Ascending aorta (tissue), 2 donors: Measurements from ENCODE around the gene VPS18. TPM values are rescaled to one million over a fixed set of nuclear protein-coding genes. Genes with fewer than 3 reads are reported as not detected.

Experiments used
- DNase-seq, 2 donors: peaks; one replicate each; pipeline ENCODE4 v3.0.0-alpha.2; 2019; ENCODE audit warnings: low spot score in 2 of 2
- H3K27ac ChIP-seq, 2 donors: fragments of 200-600 bp; sonication (generic); one replicate each; pipeline ENCODE4 v1.5.1; 2016 to 2017; ENCODE audit warnings: mild to moderate bottlenecking in 1 of 2
- H3K27me3 ChIP-seq: fragments of 200-600 bp; sonication (generic); one replicate; pipeline ENCODE4 v1.5.1; 2017
- H3K36me3 ChIP-seq, 2 donors: fragments of 200-600 bp; sonication (generic); one replicate each; pipeline ENCODE4 v1.5.1; 2016
- H3K4me1 ChIP-seq, 2 donors: fragments of 200-600 bp; sonication (generic); one replicate each; pipeline ENCODE4 v1.5.1; 2016 to 2017; ENCODE audit warnings: mild to moderate bottlenecking in 1 of 2
- H3K4me3 ChIP-seq, 2 donors: fragments of 200-600 bp; sonication (generic); one replicate each; pipeline ENCODE4 v1.5.1; 2016 to 2017; ENCODE audit warnings: mild to moderate bottlenecking in 1 of 2
- H3K9me3 ChIP-seq, 2 donors: fragments of 200-600 bp; sonication (generic); one replicate each; pipeline ENCODE4 v1.5.1; 2016
- intact Hi-C: fragments of 100-400 bp; cut with DNase I; formaldehyde crosslinking; loops from one replicate; pipeline ENCODE4 v1.15.1; 2023
- total RNA-seq: library from RNA; depleted of rRNA; stranded (reverse); fragments of >200 nt; gene quantifications from one replicate; pipeline ENCODE4 v1.1.0, GENCODE V29; 2016
- TF ChIP-seq, protein P1 (sequence below), 3 experiments: fragments of 200-600 bp in 2 of 3; fragments of 450-650 bp in 1 of 3; sonication (generic) in 2 of 3; IDR thresholded peaks; one replicate each; pipeline ENCODE4 v1.5.1; 2016 to 2019; ENCODE audit warnings: antibody characterized with exemption in 3 of 3, mild to moderate bottlenecking in 1 of 3, moderate library complexity in 1 of 3

Gene VPS18
- total RNA-seq, 1 donor from 2014 or later, result 51.8 TPM

DNA sequence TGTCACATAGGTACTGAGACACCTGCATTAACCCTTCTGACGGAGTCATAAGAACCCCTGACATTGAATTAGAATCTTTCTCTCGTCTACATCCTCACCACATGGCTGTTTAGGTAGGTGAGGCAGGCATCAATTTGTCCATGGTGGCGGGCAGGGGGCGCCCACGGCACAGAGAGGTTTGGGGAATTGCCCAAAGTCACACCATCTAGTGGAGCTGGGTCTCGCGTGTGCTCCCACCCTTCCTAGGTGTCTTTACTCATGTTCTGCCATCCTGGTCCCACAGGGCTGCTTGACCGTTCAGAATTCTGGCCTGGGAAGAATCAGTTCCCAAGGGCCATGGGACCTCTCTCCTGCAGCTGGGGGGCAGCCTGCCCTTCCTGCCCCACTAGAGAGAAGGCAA, 20.2 kb downstream of the VPS18 start:
- Histone ChIP-seq H3K4me3 (no peak overlapping the region), H3K27me3 (no peaks in the 10 kb centered on the region), H3K36me3 (no peaks in the 10 kb centered on the region), H3K27ac (no peak overlapping the region), H3K4me1 (no peaks in the 10 kb centered on the region), H3K9me3 (no peaks in the 10 kb centered on the region)
- TF ChIP-seq, protein P1, sequence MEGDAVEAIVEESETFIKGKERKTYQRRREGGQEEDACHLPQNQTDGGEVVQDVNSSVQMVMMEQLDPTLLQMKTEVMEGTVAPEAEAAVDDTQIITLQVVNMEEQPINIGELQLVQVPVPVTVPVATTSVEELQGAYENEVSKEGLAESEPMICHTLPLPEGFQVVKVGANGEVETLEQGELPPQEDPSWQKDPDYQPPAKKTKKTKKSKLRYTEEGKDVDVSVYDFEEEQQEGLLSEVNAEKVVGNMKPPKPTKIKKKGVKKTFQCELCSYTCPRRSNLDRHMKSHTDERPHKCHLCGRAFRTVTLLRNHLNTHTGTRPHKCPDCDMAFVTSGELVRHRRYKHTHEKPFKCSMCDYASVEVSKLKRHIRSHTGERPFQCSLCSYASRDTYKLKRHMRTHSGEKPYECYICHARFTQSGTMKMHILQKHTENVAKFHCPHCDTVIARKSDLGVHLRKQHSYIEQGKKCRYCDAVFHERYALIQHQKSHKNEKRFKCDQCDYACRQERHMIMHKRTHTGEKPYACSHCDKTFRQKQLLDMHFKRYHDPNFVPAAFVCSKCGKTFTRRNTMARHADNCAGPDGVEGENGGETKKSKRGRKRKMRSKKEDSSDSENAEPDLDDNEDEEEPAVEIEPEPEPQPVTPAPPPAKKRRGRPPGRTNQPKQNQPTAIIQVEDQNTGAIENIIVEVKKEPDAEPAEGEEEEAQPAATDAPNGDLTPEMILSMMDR (IDR thresholded peaks at IDR 0.05), result no peak
- DNase-seq, result no peak
- intact Hi-C loops, result no loop called here

- H3K27ac ChIP-seq, result no peak overlapping the region
- intact Hi-C loops, result no loop called here
- TF ChIP-seq, protein P1 (IDR thresholded peaks at IDR 0.05), result no peak
Measured at GRCh38 chr15:40915116-40915661, 20.9 kb downstream of the VPS18 start.

DNA sequence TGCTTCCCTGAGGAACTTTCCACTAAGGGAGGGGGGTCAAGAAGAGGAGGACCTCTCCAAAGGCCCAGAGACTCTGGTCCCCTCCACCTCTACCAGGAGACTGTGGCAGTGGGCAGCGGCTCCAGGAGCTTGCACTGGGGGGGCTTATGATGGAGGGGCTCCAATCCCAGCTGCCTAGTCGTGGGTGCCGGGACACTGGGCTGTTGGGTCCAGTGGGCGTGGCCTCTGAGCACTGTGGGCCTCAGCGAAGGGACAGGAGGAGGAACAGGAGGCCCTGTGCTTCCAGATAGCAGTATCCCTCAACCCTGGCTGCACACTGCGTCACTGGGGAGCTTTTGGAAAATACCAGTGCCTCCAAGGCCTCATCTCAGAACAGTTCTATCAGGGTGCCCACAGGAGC, 21.4 kb downstream of the VPS18 start:
- no peaks in the 10 kb centered on the region for H3K36me3 ChIP-seq
- no peaks in the 10 kb centered on the region for H3K27me3 ChIP-seq
- H3K27ac ChIP-seq, result no peak overlapping the region
- H3K4me1 ChIP-seq, result no peaks in the 10 kb centered on the region
- TF ChIP-seq, protein P1 (IDR thresholded peaks at IDR 0.05), result no peak
- intact Hi-C loops, result no loop called here
- no peak overlapping the region for H3K4me3 ChIP-seq
- no peaks in the 10 kb centered on the region for H3K9me3 ChIP-seq
- no peak for DNase-seq

More at GRCh38 chr15:40915116-40915661, 20.9 kb downstream of the VPS18 start:
- Histone ChIP-seq H3K36me3 (no peaks in the 10 kb centered on the region), H3K27me3 (no peaks in the 10 kb centered on the region), H3K4me1 (no peaks in the 10 kb centered on the region), H3K9me3 (no peaks in the 10 kb centered on the region), H3K4me3 (no peak overlapping the region)
- no peak for DNase-seq

DNA sequence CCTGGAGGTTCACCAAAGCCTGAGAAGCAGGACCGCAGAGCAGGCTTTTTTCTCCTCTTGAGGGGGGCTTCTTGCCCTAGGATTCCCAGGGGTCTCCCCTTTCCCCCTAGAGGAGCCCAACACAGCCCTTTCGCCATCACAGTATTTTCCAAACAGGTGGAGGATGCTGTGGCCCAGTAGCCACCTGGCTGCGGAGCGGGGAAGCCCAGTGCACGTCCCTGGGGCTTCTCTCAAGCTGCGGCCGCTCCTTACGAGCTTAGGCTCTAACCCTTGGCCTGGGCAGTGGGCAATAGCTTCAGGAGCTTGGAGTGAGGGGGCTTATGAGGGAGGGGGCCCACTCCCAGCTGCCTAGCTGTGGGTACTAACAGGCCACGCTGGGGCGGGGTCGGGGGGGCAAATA, 23.3 kb downstream of the VPS18 start:
- Histone ChIP-seq H3K4me1 (no peaks in the 10 kb centered on the region), H3K27me3 (no peaks in the 10 kb centered on the region), H3K4me3 (no peak overlapping the region), H3K36me3 (no peaks in the 10 kb centered on the region), H3K27ac (no peak overlapping the region), H3K9me3 (no peaks in the 10 kb centered on the region)
- TF ChIP-seq, protein P1 (IDR thresholded peaks at IDR 0.05), result no peak
- no peak for DNase-seq
- intact Hi-C loops, result no loop called here

- intact Hi-C loops, result no loop called here
- Histone ChIP-seq H3K36me3 (no peaks in the 10 kb centered on the region), H3K4me3 (no peak overlapping the region), H3K27me3 (no peaks in the 10 kb centered on the region), H3K9me3 (no peaks in the 10 kb centered on the region), H3K4me1 (no peaks in the 10 kb centered on the region), H3K27ac (no peak overlapping the region)
- TF ChIP-seq, protein P1 (IDR thresholded peaks at IDR 0.05), result no peak
- no peak for DNase-seq
Measured at GRCh38 chr15:40918146-40918798, 24.0 kb downstream of the VPS18 start.
